GM23338 (cell line): ENCODE data around the gene DDX31. TPM values are rescaled to one million over a fixed set of nuclear protein-coding genes. Genes with fewer than 3 reads are reported as not detected.

Experiments
- ATAC-seq: fragments of 200-7000 bp; cut with Tn5 transposase; 3 replicates; pipeline ENCODE4 v1.9.1; 2020
- DNase-seq: peaks from one replicate; pipeline ENCODE4 v3.0.0-alpha.2; 2015; ENCODE audit warnings: low spot score
- H2AFZ ChIP-seq: fragments of 200-600 bp; sonication (generic); 2 replicates; pipeline ENCODE4 v1.8.0; 2016; ENCODE audit warnings: antibody characterized with exemption, mild to moderate bottlenecking, moderate library complexity
- H3F3A ChIP-seq: fragments of 200-600 bp; sonication (generic); replicated peaks from 2 replicates; pipeline ENCODE4 v1.8.0; 2017; ENCODE audit warnings: antibody characterized with exemption, mixed run types, low read depth
- H3K27ac ChIP-seq: fragments of 200-600 bp; sonication (generic); 2 replicates; pipeline ENCODE4 v1.6.1; 2016; ENCODE audit warnings: low read depth
- H3K27me3 ChIP-seq: fragments of 200-600 bp; sonication (generic); 2 replicates; pipeline ENCODE4 v1.8.0; 2016; ENCODE audit warnings: mild to moderate bottlenecking, mixed run types, moderate library complexity; ENCODE audit not compliant: insufficient read depth
- H3K36me3 ChIP-seq: fragments of 200-600 bp; sonication (generic); 2 replicates; pipeline ENCODE4 v1.8.0; 2016; ENCODE audit warnings: mild to moderate bottlenecking; ENCODE audit not compliant: insufficient read depth
- H3K4me1 ChIP-seq: fragments of 200-600 bp; sonication (generic); 2 replicates; pipeline ENCODE4 v1.8.0; 2016; ENCODE audit warnings: mild to moderate bottlenecking, moderate library complexity; ENCODE audit not compliant: insufficient read depth
- H3K4me2 ChIP-seq: fragments of 200-600 bp; sonication (generic); 2 replicates; pipeline ENCODE4 v1.7.1; 2017; ENCODE audit warnings: mixed run types
- H3K4me3 ChIP-seq: fragments of 200-600 bp; sonication (generic); 2 replicates; pipeline ENCODE4 v1.6.1; 2016; ENCODE audit warnings: mixed run types
- H3K79me2 ChIP-seq: fragments of 200-600 bp; sonication (generic); replicated peaks from 2 replicates; pipeline ENCODE4 v1.8.0; 2017; ENCODE audit warnings: mild to moderate bottlenecking; ENCODE audit not compliant: insufficient read depth
- H3K9me2 ChIP-seq: fragments of 200-600 bp; sonication (generic); 2 replicates; pipeline ENCODE4 v1.8.0; 2017; ENCODE audit not compliant: insufficient read depth
- H4K20me1 ChIP-seq: fragments of 200-600 bp; sonication (generic); replicated peaks from 2 replicates; pipeline ENCODE4 v1.8.0; 2017; ENCODE audit warnings: mild to moderate bottlenecking; ENCODE audit not compliant: insufficient read depth
- H3K27ac Mint-ChIP-seq: 2 replicates; pipeline ENCODE4 v1.8.0; 2020; ENCODE audit warnings: inconsistent platforms, mild to moderate bottlenecking, moderate library complexity, mixed read lengths
- H3K27me3 Mint-ChIP-seq: 3 replicates; pipeline ENCODE4 v1.8.0; 2022; ENCODE audit warnings: low read depth, mild to moderate bottlenecking, moderate library complexity, mixed read lengths, inconsistent platforms; ENCODE audit not compliant: insufficient read depth, poor library complexity
- H3K36me3 Mint-ChIP-seq: 3 replicates; pipeline ENCODE4 v1.8.0; 2021; ENCODE audit warnings: low read depth, mild to moderate bottlenecking, inconsistent platforms, moderate library complexity, mixed read lengths
- H3K4me1 Mint-ChIP-seq: 3 replicates; pipeline ENCODE4 v1.8.0; 2020; ENCODE audit warnings: mild to moderate bottlenecking, inconsistent platforms, mixed read lengths
- H3K4me3 Mint-ChIP-seq: 3 replicates; pipeline ENCODE4 v1.8.0; 2021; ENCODE audit warnings: moderate library complexity, mild to moderate bottlenecking, inconsistent platforms, mixed read lengths
- H3K9me3 Mint-ChIP-seq: 3 replicates; pipeline ENCODE4 v1.8.0; 2020; ENCODE audit warnings: moderate library complexity, mild to moderate bottlenecking, inconsistent platforms, mixed read lengths
- CREB1 ChIP-seq: fragments of 250-450 bp; sonication (Bioruptor Pico); IDR thresholded peaks from 2 replicates; pipeline ENCODE4 v1.5.0; 2020; ENCODE audit warnings: low read depth, mild to moderate bottlenecking, moderate library complexity
- CTCF ChIP-seq, 2 experiments: fragments of 200-600 bp in 1 of 2; sonication (generic) in 1 of 2; conservative IDR thresholded peaks; 2 replicates each; pipeline versions ENCODE4 v1.5.1 to v1.6.1; 2016 to 2017; ENCODE audit warnings: antibody characterized with exemption in 2 of 2, low read depth in 2 of 2, mild to moderate bottlenecking in 2 of 2, moderate library complexity in 1 of 2
- ETS1 ChIP-seq: IDR thresholded peaks from 2 replicates; pipeline ENCODE4 v1.6.1; 2016; ENCODE audit warnings: antibody characterized with exemption
- EZH2 ChIP-seq: fragments of 200-600 bp; sonication (generic); IDR thresholded peaks from one replicate; pipeline ENCODE4 v1.8.0; 2017; ENCODE audit warnings: antibody characterized with exemption, mild to moderate bottlenecking, low read depth; ENCODE audit not compliant: unreplicated experiment
- EZH2phosphoT487 ChIP-seq: fragments of 200-600 bp; sonication (generic); IDR thresholded peaks from one replicate; pipeline ENCODE4 v1.8.1; 2018; ENCODE audit warnings: antibody characterized with exemption; ENCODE audit not compliant: unreplicated experiment
- JUNB ChIP-seq: IDR thresholded peaks from one replicate; pipeline ENCODE4 v1.6.1; 2016; ENCODE audit warnings: antibody characterized with exemption; ENCODE audit not compliant: unreplicated experiment
- NANOG ChIP-seq: IDR thresholded peaks from 2 replicates; pipeline ENCODE4 v1.6.1; 2016; ENCODE audit warnings: antibody characterized with exemption, borderline replicate concordance
- POLR2AphosphoS5 ChIP-seq: IDR thresholded peaks from 2 replicates; pipeline ENCODE4 v1.6.1; 2016; ENCODE audit warnings: antibody characterized with exemption, low read depth
- STAT1 ChIP-seq: IDR thresholded peaks from one replicate; pipeline ENCODE4 v1.6.1; 2016; ENCODE audit warnings: antibody characterized with exemption; ENCODE audit not compliant: unreplicated experiment
- ZNF114 ChIP-seq: fragments of 250-450 bp; sonication (Bioruptor Pico); IDR thresholded peaks from 2 replicates; pipeline ENCODE4 v1.5.0; 2020; ENCODE audit warnings: mild to moderate bottlenecking, moderate library complexity
- ZNF331 ChIP-seq: fragments of 250-450 bp; sonication (Bioruptor Pico); IDR thresholded peaks from 2 replicates; pipeline ENCODE4 v1.5.0; 2020; ENCODE audit warnings: low read depth, mild to moderate bottlenecking, moderate library complexity
- polyA plus RNA-seq: library from polyadenylated mRNA; unstranded; fragments of >200 nt; fragmentation: Nextera tagmentation; extraction: Ambion mirVana; gene quantifications from 2 replicates; pipeline ENCODE4 v1.2.1, GENCODE V29; 2016
- total RNA-seq: library from RNA; depleted of rRNA; stranded (reverse); fragments of >200 nt; shearing (Covaris generic); gene quantifications from 2 replicates; pipeline ENCODE4 v1.2.3, GENCODE V29; 2014
- TF ChIP-seq, protein P1 (sequence below): fragments of 250-450 bp; sonication (Bioruptor Pico); IDR thresholded peaks from 2 replicates; pipeline ENCODE4 v1.5.0; 2020; ENCODE audit warnings: mild to moderate bottlenecking, moderate library complexity

The DDX31 gene
- total and polyA plus RNA-seq, 2 experiments from 2014 or later, result 14.8 to 23.5 TPM

DNA sequence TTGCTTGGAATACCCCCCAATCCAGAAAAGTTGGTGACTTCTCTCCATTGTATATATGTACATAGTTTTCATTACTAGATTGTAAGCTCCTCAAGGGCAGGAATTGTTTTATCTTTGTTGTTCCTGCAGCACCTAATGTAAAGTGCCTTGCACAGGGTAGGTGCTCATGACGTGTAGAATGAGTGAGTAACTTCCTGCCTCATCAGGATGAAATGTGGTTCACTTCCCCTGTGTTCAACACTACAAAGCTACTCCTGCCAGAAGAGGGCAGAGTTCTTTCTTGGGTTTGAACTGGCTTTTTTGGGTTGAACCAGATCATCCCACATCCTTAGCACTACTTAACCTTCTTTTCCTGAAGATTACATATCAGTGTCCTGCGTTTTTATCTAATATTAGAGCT is 24.4 kb upstream of the DDX31 start:
- Histone ChIP-seq H3K4me2 (no peak overlapping the region), H3F3A (no peaks in the 10 kb centered on the region), H2AFZ (no peak overlapping the region), H3K27me3 (no peaks in the 10 kb centered on the region), H3K9me2 (no peaks in the 10 kb centered on the region), H3K36me3 (peaks cover 13% of the 10 kb centered on the region), H3K4me3 (no peak overlapping the region), H4K20me1 (peaks cover 3% of the 10 kb centered on the region; the same call in 1 of the 2 replicates), H3K79me2 (no peaks in the 10 kb centered on the region), H3K27ac (no peak overlapping the region), H3K4me1 (no peaks in the 10 kb centered on the region)
- TF ChIP-seq CREB1 (CRISPR knock-in tag) (peak; percentile 54), CTCF (conservative IDR thresholded peaks at IDR 0.05; ENCODE audit: low read depth in 2 of 2) (peak; percentile 63 to 80)
- TF ChIP-seq, protein P1, sequence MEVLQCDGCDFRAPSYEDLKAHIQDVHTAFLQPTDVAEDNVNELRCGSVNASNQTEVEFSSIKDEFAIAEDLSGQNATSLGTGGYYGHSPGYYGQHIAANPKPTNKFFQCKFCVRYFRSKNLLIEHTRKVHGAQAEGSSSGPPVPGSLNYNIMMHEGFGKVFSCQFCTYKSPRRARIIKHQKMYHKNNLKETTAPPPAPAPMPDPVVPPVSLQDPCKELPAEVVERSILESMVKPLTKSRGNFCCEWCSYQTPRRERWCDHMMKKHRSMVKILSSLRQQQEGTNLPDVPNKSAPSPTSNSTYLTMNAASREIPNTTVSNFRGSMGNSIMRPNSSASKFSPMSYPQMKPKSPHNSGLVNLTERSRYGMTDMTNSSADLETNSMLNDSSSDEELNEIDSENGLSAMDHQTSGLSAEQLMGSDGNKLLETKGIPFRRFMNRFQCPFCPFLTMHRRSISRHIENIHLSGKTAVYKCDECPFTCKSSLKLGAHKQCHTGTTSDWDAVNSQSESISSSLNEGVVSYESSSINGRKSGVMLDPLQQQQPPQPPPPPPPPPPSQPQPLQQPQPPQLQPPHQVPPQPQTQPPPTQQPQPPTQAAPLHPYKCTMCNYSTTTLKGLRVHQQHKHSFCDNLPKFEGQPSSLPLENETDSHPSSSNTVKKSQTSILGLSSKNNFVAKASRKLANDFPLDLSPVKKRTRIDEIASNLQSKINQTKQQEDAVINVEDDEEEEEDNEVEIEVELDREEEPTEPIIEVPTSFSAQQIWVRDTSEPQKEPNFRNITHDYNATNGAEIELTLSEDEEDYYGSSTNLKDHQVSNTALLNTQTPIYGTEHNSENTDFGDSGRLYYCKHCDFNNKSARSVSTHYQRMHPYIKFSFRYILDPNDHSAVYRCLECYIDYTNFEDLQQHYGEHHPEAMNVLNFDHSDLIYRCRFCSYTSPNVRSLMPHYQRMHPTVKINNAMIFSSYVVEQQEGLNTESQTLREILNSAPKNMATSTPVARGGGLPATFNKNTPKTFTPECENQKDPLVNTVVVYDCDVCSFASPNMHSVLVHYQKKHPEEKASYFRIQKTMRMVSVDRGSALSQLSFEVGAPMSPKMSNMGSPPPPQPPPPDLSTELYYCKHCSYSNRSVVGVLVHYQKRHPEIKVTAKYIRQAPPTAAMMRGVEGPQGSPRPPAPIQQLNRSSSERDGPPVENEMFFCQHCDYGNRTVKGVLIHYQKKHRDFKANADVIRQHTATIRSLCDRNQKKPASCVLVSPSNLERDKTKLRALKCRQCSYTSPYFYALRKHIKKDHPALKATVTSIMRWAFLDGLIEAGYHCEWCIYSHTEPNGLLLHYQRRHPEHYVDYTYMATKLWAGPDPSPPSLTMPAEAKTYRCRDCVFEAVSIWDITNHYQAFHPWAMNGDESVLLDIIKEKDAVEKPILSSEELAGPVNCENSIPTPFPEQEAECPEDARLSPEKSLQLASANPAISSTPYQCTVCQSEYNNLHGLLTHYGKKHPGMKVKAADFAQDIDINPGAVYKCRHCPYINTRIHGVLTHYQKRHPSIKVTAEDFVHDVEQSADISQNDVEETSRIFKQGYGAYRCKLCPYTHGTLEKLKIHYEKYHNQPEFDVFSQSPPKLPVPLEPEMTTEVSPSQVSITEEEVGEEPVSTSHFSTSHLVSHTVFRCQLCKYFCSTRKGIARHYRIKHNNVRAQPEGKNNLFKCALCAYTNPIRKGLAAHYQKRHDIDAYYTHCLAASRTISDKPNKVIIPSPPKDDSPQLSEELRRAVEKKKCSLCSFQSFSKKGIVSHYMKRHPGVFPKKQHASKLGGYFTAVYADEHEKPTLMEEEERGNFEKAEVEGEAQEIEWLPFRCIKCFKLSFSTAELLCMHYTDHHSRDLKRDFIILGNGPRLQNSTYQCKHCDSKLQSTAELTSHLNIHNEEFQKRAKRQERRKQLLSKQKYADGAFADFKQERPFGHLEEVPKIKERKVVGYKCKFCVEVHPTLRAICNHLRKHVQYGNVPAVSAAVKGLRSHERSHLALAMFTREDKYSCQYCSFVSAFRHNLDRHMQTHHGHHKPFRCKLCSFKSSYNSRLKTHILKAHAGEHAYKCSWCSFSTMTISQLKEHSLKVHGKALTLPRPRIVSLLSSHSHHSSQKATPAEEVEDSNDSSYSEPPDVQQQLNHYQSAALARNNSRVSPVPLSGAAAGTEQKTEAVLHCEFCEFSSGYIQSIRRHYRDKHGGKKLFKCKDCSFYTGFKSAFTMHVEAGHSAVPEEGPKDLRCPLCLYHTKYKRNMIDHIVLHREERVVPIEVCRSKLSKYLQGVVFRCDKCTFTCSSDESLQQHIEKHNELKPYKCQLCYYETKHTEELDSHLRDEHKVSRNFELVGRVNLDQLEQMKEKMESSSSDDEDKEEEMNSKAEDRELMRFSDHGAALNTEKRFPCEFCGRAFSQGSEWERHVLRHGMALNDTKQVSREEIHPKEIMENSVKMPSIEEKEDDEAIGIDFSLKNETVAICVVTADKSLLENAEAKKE (CRISPR knock-in tag), result no peak
- Mint-ChIP-seq H3K27ac (no peak overlapping the region), H3K36me3 (peaks cover 36% of the 10 kb centered on the region), H3K4me1 (no peaks in the 10 kb centered on the region), H3K27me3 (peaks cover 6% of the 10 kb centered on the region), H3K9me3 (peaks cover 38% of the 10 kb centered on the region), H3K4me3 (no peak overlapping the region)
- DNase-seq (peak; percentile 73), ATAC-seq (peak; percentile 94)

DNA sequence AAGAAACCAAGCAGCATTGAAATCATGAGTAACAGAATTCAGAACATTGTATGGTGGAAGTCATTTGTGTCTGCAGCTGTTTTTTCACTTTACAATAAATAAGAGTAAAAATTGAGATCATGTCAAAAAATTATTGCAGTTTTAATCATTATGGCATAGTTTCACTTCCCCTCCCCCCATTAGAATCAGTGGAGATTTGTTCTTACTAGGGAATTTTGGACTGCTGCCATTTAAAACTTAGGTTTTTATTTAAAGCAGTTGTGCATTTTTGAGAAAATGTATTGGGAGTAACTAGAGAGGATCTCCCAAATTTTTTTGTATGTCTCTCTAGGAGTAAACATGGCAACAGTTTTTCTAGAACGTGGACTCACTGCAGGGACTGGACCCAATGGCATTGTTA is 20.9 kb upstream of the DDX31 start:
- no peaks in the 10 kb centered on the region for H3K9me2 ChIP-seq
- no peak overlapping the region for H3K4me2 ChIP-seq
- H3K4me3 Mint-ChIP-seq, result no peak overlapping the region
- H3K4me3 ChIP-seq, result no peak overlapping the region
- no peak overlapping the region for H3K27ac ChIP-seq
- ATAC-seq, result no peak
- H3K27ac Mint-ChIP-seq, result no peak overlapping the region
- H3K36me3 Mint-ChIP-seq, result peaks cover 59% of the 10 kb centered on the region
- H3K4me1 Mint-ChIP-seq, result no peaks in the 10 kb centered on the region
- peaks cover 2% of the 10 kb centered on the region for H3K27me3 Mint-ChIP-seq
- H3K36me3 ChIP-seq, result peaks cover 41% of the 10 kb centered on the region
- no peaks in the 10 kb centered on the region for H3K27me3 ChIP-seq
- no peak for DNase-seq
- peaks cover 3% of the 10 kb centered on the region; the same call in 1 of the 2 replicates for H3K79me2 ChIP-seq
- H2AFZ ChIP-seq, result no peak overlapping the region
- peaks cover 4% of the 10 kb centered on the region; the same call in 2 of the 3 replicates for H3K9me3 Mint-ChIP-seq
- H4K20me1 ChIP-seq, result peaks cover 3% of the 10 kb centered on the region
- H3K4me1 ChIP-seq, result no peaks in the 10 kb centered on the region
- no peaks in the 10 kb centered on the region for H3F3A ChIP-seq
- TF ChIP-seq ETS1 (no peak), ZNF331 (CRISPR knock-in tag) (no peak), ZNF114 (CRISPR knock-in tag) (no peak), EZH2 (no peak), STAT1 (no peak), JUNB (no peak), NANOG (no peak), CREB1 (CRISPR knock-in tag) (no peak), POLR2AphosphoS5 (no peak), EZH2phosphoT487 (no peak)
